Measurements from ENCODE around the gene CD302. TPM values are rescaled to one million over a fixed set of nuclear protein-coding genes. Genes with fewer than 3 reads are reported as not detected.
"Not testable (repeated sequence)": the region's sequence is repeated elsewhere in the genome, so short reads cannot be mapped to it uniquely, and the experiment has no call there.

CD302 gene
- total RNA-seq, 1 experiment from 2014 or later = 0.21 TPM

GRCh38 chr2:159748089-159748488, 49.9 kb downstream of the CD302 start:
- TSS peak; percentile 38 for BruUV-seq (replicated peaks)
- ChIA-PET POLR2A (interaction anchor here (0.7 to 1.3 kb wide), 3 partner anchors 12 to 153 kb away, joined by 3 to 4 read pairs (median 3); no protein-coding TSS in a partner anchor), CTCF (no interaction called here)
- Mint-ChIP-seq H3K27ac (ENCODE audit: low read depth, unreplicated experiment) (no peak overlapping the region), H3K4me3 (ENCODE audit: unreplicated experiment) (no peak overlapping the region), H3K36me3 (ENCODE audit: insufficient read depth, unreplicated experiment) (peaks cover 79% of the 10 kb centered on the region), H3K4me1 (ENCODE audit: insufficient read depth, unreplicated experiment) (peaks cover 5% of the 10 kb centered on the region), H3K9me3 (ENCODE audit: unreplicated experiment) (no peaks in the 10 kb centered on the region), H3K27me3 (ENCODE audit: insufficient read depth, unreplicated experiment) (no peaks in the 10 kb centered on the region)
- intact Hi-C loops (cut with micrococcal nuclease) = no loop called here
- no peak for DNase-seq (ENCODE audit: unreplicated experiment)
- TF ChIP-seq CTCF (IDR thresholded peaks at IDR 0.05; ENCODE audit: unreplicated experiment) = no peak

GRCh38 chr2:159745237-159745636, 52.8 kb downstream of the CD302 start:
- H3K4me1 Mint-ChIP-seq (ENCODE audit: insufficient read depth, unreplicated experiment); H3K27me3 Mint-ChIP-seq (ENCODE audit: insufficient read depth, unreplicated experiment); H3K27ac Mint-ChIP-seq (ENCODE audit: low read depth, unreplicated experiment); intact Hi-C loops (cut with micrococcal nuclease); H3K4me3 Mint-ChIP-seq (ENCODE audit: unreplicated experiment); H3K9me3 Mint-ChIP-seq (ENCODE audit: unreplicated experiment); BruUV-seq (replicated peaks); POLR2A ChIA-PET; CTCF ChIA-PET; DNase-seq (ENCODE audit: unreplicated experiment): not testable (repeated sequence)
- peaks cover 82% of the 10 kb centered on the region for H3K36me3 Mint-ChIP-seq (ENCODE audit: insufficient read depth, unreplicated experiment)

- H3K4me3 Mint-ChIP-seq (ENCODE audit: unreplicated experiment) = no peak overlapping the region
- no peak for DNase-seq (ENCODE audit: unreplicated experiment)
- peak overlapping the region; percentile 7 for H3K27ac Mint-ChIP-seq (ENCODE audit: low read depth, unreplicated experiment)
- H3K9me3 Mint-ChIP-seq (ENCODE audit: unreplicated experiment) = no peaks in the 10 kb centered on the region
- CTCF ChIA-PET = interaction anchor here (0.6 kb wide), 1 partner anchor 20 kb away, joined by 3 read pairs; no protein-coding TSS in a partner anchor
- H3K36me3 Mint-ChIP-seq (ENCODE audit: insufficient read depth, unreplicated experiment) = peaks cover 78% of the 10 kb centered on the region
- no TSS peak for BruUV-seq (replicated peaks)
- POLR2A ChIA-PET = no interaction called here
- intact Hi-C loops (cut with micrococcal nuclease) = no loop called here
- H3K27me3 Mint-ChIP-seq (ENCODE audit: insufficient read depth, unreplicated experiment) = no peaks in the 10 kb centered on the region
- H3K4me1 Mint-ChIP-seq (ENCODE audit: insufficient read depth, unreplicated experiment) = no peaks in the 10 kb centered on the region
- TF ChIP-seq CTCF (IDR thresholded peaks at IDR 0.05; ENCODE audit: unreplicated experiment) = no peak
Observed at GRCh38 chr2:159744363-159744762, 53.6 kb downstream of the CD302 start.

- Mint-ChIP-seq H3K36me3 (ENCODE audit: insufficient read depth, unreplicated experiment) (peaks cover 67% of the 10 kb centered on the region), H3K9me3 (ENCODE audit: unreplicated experiment) (no peaks in the 10 kb centered on the region), H3K27ac (ENCODE audit: low read depth, unreplicated experiment) (no peak overlapping the region), H3K4me1 (ENCODE audit: insufficient read depth, unreplicated experiment) (no peaks in the 10 kb centered on the region), H3K4me3 (ENCODE audit: unreplicated experiment) (no peak overlapping the region), H3K27me3 (ENCODE audit: insufficient read depth, unreplicated experiment) (no peaks in the 10 kb centered on the region)
- ChIA-PET CTCF (interaction anchor here (0.6 to 0.9 kb wide), 2 partner anchors 10 to 11 kb away, joined by 3 read pairs; no protein-coding TSS in a partner anchor), POLR2A (interaction anchor here (1.2 kb wide), 1 partner anchor 8 kb away, joined by 3 read pairs; no protein-coding TSS in a partner anchor)
- intact Hi-C loops (cut with micrococcal nuclease) = no loop called here
- DNase-seq (ENCODE audit: unreplicated experiment) = no peak
- TF ChIP-seq CTCF (IDR thresholded peaks at IDR 0.05; ENCODE audit: unreplicated experiment) = no peak
- BruUV-seq (replicated peaks) = no TSS peak
Observed at GRCh38 chr2:159742846-159743245, 55.2 kb downstream of the CD302 start.

Data from MCF 10A (cell line).